ENCODE data around the gene CDKN3.

Gene CDKN3

DNA sequence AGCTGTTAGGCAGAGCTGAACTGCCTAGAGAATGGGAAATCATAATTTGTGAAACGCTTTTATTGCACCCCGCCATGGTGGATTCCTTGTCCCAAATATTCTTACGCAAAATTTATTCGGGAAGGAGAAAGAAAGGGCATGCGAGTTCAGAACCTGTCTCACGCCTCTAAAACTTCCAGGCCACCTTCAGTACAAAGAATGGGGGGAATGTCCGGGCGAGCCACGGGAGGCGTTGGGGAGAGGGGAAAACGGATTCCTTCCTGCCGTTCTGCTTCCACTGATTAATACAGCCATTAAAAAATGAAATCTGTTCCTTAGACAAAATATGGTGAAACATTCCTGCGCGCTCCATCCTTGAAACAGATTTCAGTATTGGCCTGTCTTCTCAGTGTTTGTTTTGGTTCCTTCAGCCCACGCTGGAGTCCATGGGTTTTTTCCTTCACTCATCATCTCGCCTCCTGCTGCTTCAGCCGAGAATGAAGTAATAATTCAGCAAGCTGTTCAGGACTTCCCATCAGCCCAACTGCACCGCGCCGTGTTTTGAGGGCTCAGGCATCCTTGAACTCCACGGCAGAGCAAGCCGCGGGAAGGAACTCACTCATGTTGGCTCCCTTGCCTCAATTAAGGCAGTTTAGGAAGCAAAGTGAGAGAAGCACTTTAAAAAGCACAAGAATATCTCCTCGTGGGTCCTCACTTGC lies 47.7 kb upstream of the CDKN3 start:
- H3K4me2 ChIP-seq (ENCODE audit: low read depth, low read length, poor library complexity, severe bottlenecking) = no peak overlapping the region

DNA sequence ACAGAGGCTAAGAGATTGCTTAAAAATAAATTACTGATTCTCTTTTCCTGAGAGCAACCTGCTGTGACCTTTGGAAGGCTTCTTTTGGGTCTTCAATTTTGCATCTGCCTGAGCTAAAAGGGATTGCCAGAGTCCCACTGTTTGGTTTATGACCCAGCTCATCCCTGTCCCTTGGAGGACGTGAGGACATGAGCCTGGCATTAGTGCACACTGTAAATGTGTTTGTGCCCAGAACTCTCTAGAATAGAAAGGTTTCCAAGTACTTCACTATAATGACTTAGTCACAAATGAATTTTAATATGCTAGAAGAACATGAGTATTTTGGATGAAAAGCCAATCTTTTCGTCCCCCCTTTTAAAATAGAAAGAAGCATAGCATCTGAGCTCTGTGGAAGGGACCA lies 47.1 kb upstream of the CDKN3 start:
- Histone ChIP-seq H3K9me2 (replicated peaks; ENCODE audit: low read depth, low read length) (no peaks in the 10 kb centered on the region), H2AFZ (ENCODE audit: low read length) (no peak overlapping the region), H3K79me2 (ENCODE audit: insufficient read depth, low read length) (no peaks in the 10 kb centered on the region), H3K9ac (ENCODE audit: low read depth, low read length, poor library complexity, severe bottlenecking) (no peak overlapping the region), H3K36me3 (ENCODE audit: insufficient read depth, low read length) (no peaks in the 10 kb centered on the region), H3K27me3 (ENCODE audit: insufficient read depth, low read length, poor library complexity, severe bottlenecking) (no peaks in the 10 kb centered on the region), H4K20me1 (ENCODE audit: insufficient read depth, low read length, poor library complexity, severe bottlenecking) (no peaks in the 10 kb centered on the region), H3K4me1 (ENCODE audit: insufficient read depth, low read length, poor library complexity, severe bottlenecking) (no peaks in the 10 kb centered on the region), H3K4me3 (ENCODE audit: low read length, poor library complexity, severe bottlenecking) (no peak overlapping the region), H3K9me3 (ENCODE audit: insufficient read depth, low read depth, low read length) (no peaks in the 10 kb centered on the region), H3F3A (ENCODE audit: low read depth) (no peaks in the 10 kb centered on the region), H3K4me2 (ENCODE audit: low read depth, low read length, poor library complexity, severe bottlenecking) (no peak overlapping the region)
- TF ChIP-seq, protein P1, sequence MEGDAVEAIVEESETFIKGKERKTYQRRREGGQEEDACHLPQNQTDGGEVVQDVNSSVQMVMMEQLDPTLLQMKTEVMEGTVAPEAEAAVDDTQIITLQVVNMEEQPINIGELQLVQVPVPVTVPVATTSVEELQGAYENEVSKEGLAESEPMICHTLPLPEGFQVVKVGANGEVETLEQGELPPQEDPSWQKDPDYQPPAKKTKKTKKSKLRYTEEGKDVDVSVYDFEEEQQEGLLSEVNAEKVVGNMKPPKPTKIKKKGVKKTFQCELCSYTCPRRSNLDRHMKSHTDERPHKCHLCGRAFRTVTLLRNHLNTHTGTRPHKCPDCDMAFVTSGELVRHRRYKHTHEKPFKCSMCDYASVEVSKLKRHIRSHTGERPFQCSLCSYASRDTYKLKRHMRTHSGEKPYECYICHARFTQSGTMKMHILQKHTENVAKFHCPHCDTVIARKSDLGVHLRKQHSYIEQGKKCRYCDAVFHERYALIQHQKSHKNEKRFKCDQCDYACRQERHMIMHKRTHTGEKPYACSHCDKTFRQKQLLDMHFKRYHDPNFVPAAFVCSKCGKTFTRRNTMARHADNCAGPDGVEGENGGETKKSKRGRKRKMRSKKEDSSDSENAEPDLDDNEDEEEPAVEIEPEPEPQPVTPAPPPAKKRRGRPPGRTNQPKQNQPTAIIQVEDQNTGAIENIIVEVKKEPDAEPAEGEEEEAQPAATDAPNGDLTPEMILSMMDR (conservative IDR thresholded peaks at IDR 0.05; ENCODE audit: low read length) = no peak
- no peak for TF ChIP-seq EZH2phosphoT487 (IDR thresholded peaks at IDR 0.05; ENCODE audit: borderline replicate concordance)

More for the DNA sequence above, 47.7 kb upstream of the CDKN3 start:
- no peak overlapping the region for H3K9ac ChIP-seq (ENCODE audit: low read depth, low read length, poor library complexity, severe bottlenecking)
- no peaks in the 10 kb centered on the region for H3F3A ChIP-seq (ENCODE audit: low read depth)
- no peaks in the 10 kb centered on the region for H3K4me1 ChIP-seq (ENCODE audit: insufficient read depth, low read length, poor library complexity, severe bottlenecking)
- no peak overlapping the region for H3K4me3 ChIP-seq (ENCODE audit: low read length, poor library complexity, severe bottlenecking)
- no peak for TF ChIP-seq EZH2phosphoT487 (IDR thresholded peaks at IDR 0.05; ENCODE audit: borderline replicate concordance)
- TF ChIP-seq, protein P1 (conservative IDR thresholded peaks at IDR 0.05; ENCODE audit: low read length) = no peak
- no peaks in the 10 kb centered on the region for H3K9me2 ChIP-seq (replicated peaks; ENCODE audit: low read depth, low read length)
- no peak overlapping the region for H2AFZ ChIP-seq (ENCODE audit: low read length)
- no peaks in the 10 kb centered on the region for H3K27me3 ChIP-seq (ENCODE audit: insufficient read depth, low read length, poor library complexity, severe bottlenecking)
- no peaks in the 10 kb centered on the region for H3K36me3 ChIP-seq (ENCODE audit: insufficient read depth, low read length)
- no peaks in the 10 kb centered on the region for H4K20me1 ChIP-seq (ENCODE audit: insufficient read depth, low read length, poor library complexity, severe bottlenecking)
- no peaks in the 10 kb centered on the region for H3K9me3 ChIP-seq (ENCODE audit: insufficient read depth, low read depth, low read length)
- H3K79me2 ChIP-seq (ENCODE audit: insufficient read depth, low read length) = no peaks in the 10 kb centered on the region

DNA sequence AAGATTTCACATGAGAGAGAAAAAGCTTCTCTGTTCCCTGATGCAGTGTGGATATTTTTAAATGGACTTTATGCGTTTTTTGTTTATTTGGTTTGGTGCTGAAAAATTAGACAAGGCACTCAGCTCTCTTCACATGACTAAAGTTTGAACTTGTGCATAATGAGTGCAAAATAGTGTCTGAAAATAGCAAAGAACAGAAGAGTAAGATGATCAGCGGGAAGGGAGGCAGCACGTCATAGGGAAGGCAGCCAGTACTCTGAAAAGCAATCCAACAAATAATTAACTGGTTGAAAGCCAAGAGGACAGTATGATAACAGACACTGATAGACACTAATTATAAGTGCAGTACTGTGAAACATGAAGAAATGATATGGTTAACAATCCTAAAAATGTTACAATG lies 46.6 kb upstream of the CDKN3 start:
- H3K4me2 ChIP-seq (ENCODE audit: low read depth, low read length, poor library complexity, severe bottlenecking) = no peak overlapping the region
- H3K9ac ChIP-seq (ENCODE audit: low read depth, low read length, poor library complexity, severe bottlenecking) = no peak overlapping the region
- H3K36me3 ChIP-seq (ENCODE audit: insufficient read depth, low read length) = no peaks in the 10 kb centered on the region
- no peaks in the 10 kb centered on the region for H3K9me3 ChIP-seq (ENCODE audit: insufficient read depth, low read depth, low read length)
- H3K4me1 ChIP-seq (ENCODE audit: insufficient read depth, low read length, poor library complexity, severe bottlenecking) = no peaks in the 10 kb centered on the region
- no peaks in the 10 kb centered on the region for H3K79me2 ChIP-seq (ENCODE audit: insufficient read depth, low read length)
- H3K27me3 ChIP-seq (ENCODE audit: insufficient read depth, low read length, poor library complexity, severe bottlenecking) = no peaks in the 10 kb centered on the region
- H3K9me2 ChIP-seq (replicated peaks; ENCODE audit: low read depth, low read length) = no peaks in the 10 kb centered on the region
- no peaks in the 10 kb centered on the region for H4K20me1 ChIP-seq (ENCODE audit: insufficient read depth, low read length, poor library complexity, severe bottlenecking)
- TF ChIP-seq EZH2phosphoT487 (IDR thresholded peaks at IDR 0.05; ENCODE audit: borderline replicate concordance) = no peak
- H3K4me3 ChIP-seq (ENCODE audit: low read length, poor library complexity, severe bottlenecking) = no peak overlapping the region
- H2AFZ ChIP-seq (ENCODE audit: low read length) = no peak overlapping the region
- H3F3A ChIP-seq (ENCODE audit: low read depth) = no peaks in the 10 kb centered on the region

DNA sequence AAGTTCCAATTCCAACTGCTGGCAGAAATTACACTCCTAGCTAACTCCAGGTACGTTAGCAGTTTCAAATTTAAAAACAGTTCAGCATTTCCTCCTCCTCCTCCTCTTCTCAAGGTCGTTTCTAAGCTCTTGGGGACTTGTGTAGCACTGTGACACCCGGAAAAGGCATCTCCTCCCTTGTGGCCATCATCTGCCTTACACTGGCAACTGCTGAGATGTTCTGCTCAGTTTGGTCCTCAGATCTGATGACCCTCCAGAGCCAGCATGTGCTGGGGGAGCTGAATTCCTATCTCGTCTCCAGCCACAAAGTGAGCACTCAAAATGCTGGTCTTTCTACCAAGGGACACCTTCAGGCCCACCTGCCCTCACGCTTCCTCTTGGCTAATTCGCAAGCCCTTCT lies 43.5 kb upstream of the CDKN3 start:
- H3K79me2 ChIP-seq (ENCODE audit: insufficient read depth, low read length) = no peaks in the 10 kb centered on the region
- H3K9me2 ChIP-seq (replicated peaks; ENCODE audit: low read depth, low read length) = no peaks in the 10 kb centered on the region
- H3K27me3 ChIP-seq (ENCODE audit: insufficient read depth, low read length, poor library complexity, severe bottlenecking) = no peaks in the 10 kb centered on the region
- H3K9me3 ChIP-seq (ENCODE audit: insufficient read depth, low read depth, low read length) = no peaks in the 10 kb centered on the region
- no peaks in the 10 kb centered on the region for H4K20me1 ChIP-seq (ENCODE audit: insufficient read depth, low read length, poor library complexity, severe bottlenecking)
- no peaks in the 10 kb centered on the region for H3F3A ChIP-seq (ENCODE audit: low read depth)
- no peak overlapping the region for H3K9ac ChIP-seq (ENCODE audit: low read depth, low read length, poor library complexity, severe bottlenecking)
- TF ChIP-seq, protein P1 (conservative IDR thresholded peaks at IDR 0.05; ENCODE audit: low read length) = no peak
- TF ChIP-seq EZH2phosphoT487 (IDR thresholded peaks at IDR 0.05; ENCODE audit: borderline replicate concordance) = no peak
- no peak overlapping the region for H3K4me2 ChIP-seq (ENCODE audit: low read depth, low read length, poor library complexity, severe bottlenecking)
- no peak overlapping the region for H2AFZ ChIP-seq (ENCODE audit: low read length)
- no peak overlapping the region for H3K4me3 ChIP-seq (ENCODE audit: low read length, poor library complexity, severe bottlenecking)
- H3K4me1 ChIP-seq (ENCODE audit: insufficient read depth, low read length, poor library complexity, severe bottlenecking) = no peaks in the 10 kb centered on the region
- no peaks in the 10 kb centered on the region for H3K36me3 ChIP-seq (ENCODE audit: insufficient read depth, low read length)

Data from Loucy (cell line).